Muscle layer of colon (tissue), 2 donors: Measurements from ENCODE around the gene GALNT9.
"Not testable (repeated sequence)": the region's sequence is repeated elsewhere in the genome, so short reads cannot be mapped to it uniquely, and the experiment has no call there.

Experiments
- H3K27ac ChIP-seq: one replicate; pipeline ENCODE4 v1.7.0; 2013; ENCODE audit warnings: low read depth, mild to moderate bottlenecking, low read length, moderate library complexity
- H3K27me3 ChIP-seq, 2 donors: one replicate each; pipeline ENCODE4 v1.7.0; 2013; ENCODE audit warnings: low read length in 2 of 2, mild to moderate bottlenecking in 2 of 2; ENCODE audit not compliant: insufficient read depth in 2 of 2, control insufficient read depth in 1 of 2
- H3K36me3 ChIP-seq: one replicate; pipeline ENCODE4 v1.7.0; 2013; ENCODE audit warnings: mild to moderate bottlenecking, low read length; ENCODE audit not compliant: insufficient read depth
- H3K4me1 ChIP-seq: one replicate; pipeline ENCODE4 v1.7.0; 2013; ENCODE audit warnings: mild to moderate bottlenecking, low read length; ENCODE audit not compliant: insufficient read depth
- H3K4me3 ChIP-seq, 2 donors: one replicate each; pipeline ENCODE4 v1.7.0; 2013; ENCODE audit warnings: low read length in 2 of 2, low read depth in 1 of 2, mild to moderate bottlenecking in 1 of 2, moderate library complexity in 1 of 2
- H3K9ac ChIP-seq: one replicate; pipeline ENCODE4 v1.7.0; 2013; ENCODE audit warnings: low read length
- H3K9me3 ChIP-seq: one replicate; pipeline ENCODE4 v1.7.0; 2013; ENCODE audit warnings: mild to moderate bottlenecking, low read length
- donor health status: abdominal sarcoma.
- donor health status: Adenocarcinoma of cecum.

The GALNT9 gene

GRCh38 chr12:132219761-132220160, 109.6 kb downstream of the GALNT9 start:
- H3K9me3 ChIP-seq, H3K4me1 ChIP-seq, H3K27ac ChIP-seq, H3K36me3 ChIP-seq, H3K9ac ChIP-seq, H3K4me3 ChIP-seq, H3K27me3 ChIP-seq: not testable (repeated sequence)

GRCh38 chr12:132219323-132219722, 110.1 kb downstream of the GALNT9 start:
- Histone ChIP-seq H3K9ac (no peak overlapping the region), H3K36me3 (no peaks in the 10 kb centered on the region), H3K27ac (no peak overlapping the region), H3K9me3 (no peaks in the 10 kb centered on the region), H3K4me1 (no peaks in the 10 kb centered on the region), H3K27me3 (peaks cover 0 to 6% of the 10 kb centered on the region in 2 donors), H3K4me3 (no peak overlapping the region)

DNA sequence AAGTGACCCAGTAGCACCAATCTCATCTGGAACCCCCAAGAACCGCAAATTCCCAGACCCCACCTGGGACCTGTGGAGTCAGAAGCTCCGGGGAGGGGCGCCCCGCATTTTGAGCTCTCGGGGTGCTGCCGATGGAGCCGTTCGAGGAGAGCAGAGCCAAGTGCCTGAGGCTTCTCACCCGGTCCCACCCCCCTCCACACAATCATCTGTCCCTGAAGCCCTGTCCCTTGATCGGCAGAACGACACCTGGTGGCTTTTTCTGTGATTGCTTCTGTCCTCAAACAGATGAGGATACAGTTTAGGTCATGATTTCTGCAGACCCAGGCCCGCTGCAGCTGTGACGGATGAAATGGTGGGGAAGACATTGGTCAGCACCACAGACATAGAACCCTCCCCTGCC, 110.5 kb downstream of the GALNT9 start:
- Histone ChIP-seq H3K4me1 (no peaks in the 10 kb centered on the region), H3K9ac (no peak overlapping the region), H3K9me3 (no peaks in the 10 kb centered on the region), H3K27ac (no peak overlapping the region), H3K27me3 (peaks cover 0 to 6% of the 10 kb centered on the region in 2 donors), H3K36me3 (no peaks in the 10 kb centered on the region), H3K4me3 (no peak overlapping the region)

GRCh38 chr12:132218527-132218875, 110.9 kb downstream of the GALNT9 start:
- H3K4me1 ChIP-seq: no peaks in the 10 kb centered on the region
- H3K36me3 ChIP-seq: no peaks in the 10 kb centered on the region
- no peak overlapping the region for H3K9ac ChIP-seq
- H3K9me3 ChIP-seq: no peaks in the 10 kb centered on the region
- no peak overlapping the region for H3K4me3 ChIP-seq
- no peak overlapping the region for H3K27ac ChIP-seq
- peaks cover 0 to 6% of the 10 kb centered on the region in 2 donors for H3K27me3 ChIP-seq

DNA sequence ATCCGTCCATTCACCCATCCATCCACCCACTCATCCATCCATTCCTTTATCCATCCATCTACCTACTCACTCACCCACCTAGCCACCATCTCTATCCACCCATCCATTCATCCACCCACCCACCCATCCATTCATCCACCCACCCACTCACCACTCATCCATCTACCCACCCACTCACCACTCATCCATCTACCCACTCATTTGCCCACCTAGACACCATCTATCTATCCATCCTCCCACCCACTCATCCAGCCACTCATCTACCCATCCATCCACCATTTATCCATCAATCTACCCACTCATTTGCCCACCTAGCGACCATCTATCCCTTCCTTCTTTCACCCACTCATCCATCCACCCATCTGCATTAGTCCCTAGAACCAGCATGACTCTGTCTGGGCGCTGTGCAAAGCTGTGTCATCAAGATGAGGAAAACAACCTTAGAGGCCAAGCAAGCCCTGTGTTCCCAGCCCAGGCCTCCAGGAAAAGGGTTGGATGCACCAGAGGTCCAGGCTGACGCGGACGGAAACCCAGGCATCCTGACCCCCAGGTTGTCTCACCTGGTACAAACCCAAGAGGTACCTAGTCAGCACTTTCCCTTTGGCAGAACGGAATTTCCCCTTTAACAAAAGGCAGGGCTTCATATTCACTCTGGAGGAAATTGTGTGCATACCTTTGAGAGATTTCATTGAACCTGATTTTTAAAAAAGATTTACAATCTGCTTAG, 111.4 kb downstream of the GALNT9 start:
- Histone ChIP-seq H3K27me3 (peaks cover 0 to 6% of the 10 kb centered on the region in 2 donors), H3K4me3 (no peak overlapping the region)

GRCh38 chr12:132217371-132217770, 112.0 kb downstream of the GALNT9 start:
- no peak overlapping the region for H3K9ac ChIP-seq
- H3K9me3 ChIP-seq: no peaks in the 10 kb centered on the region
- no peaks in the 10 kb centered on the region for H3K36me3 ChIP-seq
- H3K27me3 ChIP-seq: peaks cover 0 to 6% of the 10 kb centered on the region in 2 donors
- H3K4me1 ChIP-seq: no peaks in the 10 kb centered on the region
- H3K27ac ChIP-seq: no peak overlapping the region
- no peak overlapping the region for H3K4me3 ChIP-seq

More for the DNA sequence above, 111.4 kb downstream of the GALNT9 start:
- Histone ChIP-seq H3K9me3 (no peaks in the 10 kb centered on the region), H3K27ac (no peak overlapping the region), H3K9ac (no peak overlapping the region), H3K36me3 (no peaks in the 10 kb centered on the region), H3K4me1 (no peaks in the 10 kb centered on the region)

- Histone ChIP-seq H3K9me3 (no peaks in the 10 kb centered on the region), H3K27ac (no peak overlapping the region), H3K4me1 (no peaks in the 10 kb centered on the region), H3K4me3 (no peak overlapping the region), H3K9ac (no peak overlapping the region), H3K36me3 (no peaks in the 10 kb centered on the region), H3K27me3 (peaks cover 0 to 6% of the 10 kb centered on the region in 2 donors)
These were observed 112.9 kb downstream of the GALNT9 start for GRCh38 chr12:132216354-132216987.

DNA sequence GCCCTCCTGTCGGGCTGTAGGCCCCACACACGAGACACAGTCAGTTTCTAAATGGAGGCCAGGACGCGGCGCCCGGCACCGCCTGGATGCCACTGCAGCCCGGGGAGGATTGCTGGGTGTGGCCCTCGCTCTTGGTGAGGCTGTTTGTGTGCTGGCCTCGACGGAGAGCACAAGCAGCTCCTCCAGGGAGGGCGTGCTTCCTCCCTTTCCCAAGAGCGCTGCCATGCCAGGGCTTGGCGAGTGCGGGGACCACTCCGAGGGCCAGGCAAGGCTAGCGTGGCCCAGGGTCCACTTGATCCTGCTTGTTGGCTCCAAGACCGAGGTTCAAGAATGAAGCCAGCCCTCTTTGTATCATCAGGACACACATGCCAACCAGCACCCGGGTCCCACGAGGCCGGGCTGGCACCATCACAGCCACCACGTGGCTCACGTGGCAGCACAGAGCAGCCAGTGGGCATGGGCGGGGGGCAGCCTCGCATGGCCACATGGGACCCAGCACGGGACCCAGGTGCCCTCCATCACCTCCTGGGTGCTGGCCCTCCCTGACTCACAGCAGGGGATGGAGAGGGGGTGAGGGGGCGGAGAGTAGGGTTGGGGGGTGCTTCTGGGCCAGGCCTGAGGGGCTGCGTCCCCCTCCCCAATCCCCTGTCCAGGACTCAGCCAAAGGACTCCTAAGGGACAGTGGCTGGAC, 113.9 kb downstream of the GALNT9 start:
- H3K4me1 ChIP-seq: no peaks in the 10 kb centered on the region
- H3K9me3 ChIP-seq: no peaks in the 10 kb centered on the region
- H3K9ac ChIP-seq: no peak overlapping the region
- H3K4me3 ChIP-seq: no peak overlapping the region
- H3K27me3 ChIP-seq: peaks cover 0 to 6% of the 10 kb centered on the region in 2 donors
- no peak overlapping the region for H3K27ac ChIP-seq
- no peaks in the 10 kb centered on the region for H3K36me3 ChIP-seq

DNA sequence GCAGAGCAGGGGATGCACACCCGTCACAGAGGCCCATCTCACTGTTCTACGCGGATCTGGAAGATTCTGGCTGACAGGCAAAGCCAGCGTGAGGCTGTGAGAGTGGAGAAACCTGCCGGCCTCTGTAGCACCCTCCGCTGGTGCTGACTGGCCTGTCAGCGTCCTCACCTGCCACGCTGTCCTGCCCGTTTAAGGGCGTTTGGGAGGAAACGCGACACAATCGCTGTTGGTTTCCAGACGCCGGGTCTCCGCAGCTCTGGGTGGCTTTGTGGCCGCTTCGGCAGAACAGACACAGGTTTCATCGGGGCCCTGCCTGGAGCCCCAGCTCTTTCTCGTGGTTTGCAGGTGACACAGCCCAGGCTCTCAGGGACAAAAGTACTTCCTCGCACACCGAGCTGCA, 114.5 kb downstream of the GALNT9 start:
- no peaks in the 10 kb centered on the region for H3K36me3 ChIP-seq
- peaks cover 0 to 3% of the 10 kb centered on the region in 2 donors for H3K27me3 ChIP-seq
- H3K9ac ChIP-seq: no peak overlapping the region
- no peak overlapping the region for H3K27ac ChIP-seq
- H3K4me1 ChIP-seq: no peaks in the 10 kb centered on the region
- no peaks in the 10 kb centered on the region for H3K9me3 ChIP-seq
- no peak overlapping the region for H3K4me3 ChIP-seq

DNA sequence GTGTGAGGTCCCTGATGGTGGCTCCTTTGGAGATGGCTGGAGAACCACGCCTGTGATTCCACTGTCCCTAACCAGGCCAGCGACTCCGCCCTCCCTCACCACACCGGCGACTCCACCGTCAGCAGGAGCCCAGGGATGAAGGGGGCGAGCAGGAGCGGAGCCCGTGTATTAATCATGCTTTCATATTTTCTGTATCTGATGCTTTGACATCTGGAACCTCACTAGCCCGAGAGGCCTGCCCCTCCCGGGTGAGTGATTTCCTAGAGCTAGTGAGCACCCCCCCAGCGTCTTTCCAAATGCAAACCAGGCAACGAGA, 115.3 kb downstream of the GALNT9 start:
- H3K9ac ChIP-seq: no peak overlapping the region
- no peak overlapping the region for H3K4me3 ChIP-seq
- H3K9me3 ChIP-seq: no peaks in the 10 kb centered on the region
- H3K4me1 ChIP-seq: no peaks in the 10 kb centered on the region
- H3K27me3 ChIP-seq: no peaks in the 10 kb centered on the region
- no peaks in the 10 kb centered on the region for H3K36me3 ChIP-seq
- H3K27ac ChIP-seq: no peak overlapping the region

DNA sequence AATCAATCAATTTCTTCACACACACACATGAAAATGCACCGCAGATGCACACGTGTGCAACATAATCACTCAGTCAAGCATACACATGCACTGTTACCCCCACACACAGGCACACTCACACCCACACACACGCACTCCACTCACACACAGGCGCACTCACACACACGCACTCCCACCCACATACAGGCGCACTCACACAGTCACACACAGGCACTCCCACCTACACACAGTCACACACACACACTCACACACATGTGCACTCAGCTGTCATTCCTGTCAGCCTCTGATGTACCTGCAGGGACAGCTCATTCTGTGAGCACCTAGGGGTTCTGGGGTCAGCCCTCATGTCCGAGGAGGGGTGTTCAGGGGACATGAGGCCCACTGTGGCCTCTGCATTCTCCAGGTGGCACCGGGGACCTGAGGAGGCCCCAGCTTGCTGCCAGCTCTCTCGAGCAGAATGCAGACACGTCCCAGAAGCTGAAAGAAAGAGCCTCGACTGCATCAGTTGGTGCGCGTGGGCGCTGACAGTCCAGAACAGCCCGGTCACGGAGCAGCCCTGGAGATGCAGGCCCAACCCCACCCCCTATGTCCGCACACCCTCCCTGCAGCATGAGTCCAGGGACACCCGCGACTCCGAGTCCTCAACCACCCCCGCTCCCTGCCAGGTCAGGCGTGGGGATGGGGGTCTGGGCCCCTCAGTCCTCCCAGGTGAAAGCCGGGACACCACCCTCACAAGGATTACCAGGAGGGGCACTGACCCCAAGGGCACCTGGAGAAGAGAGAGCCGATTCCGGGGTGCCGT, 115.8 kb downstream of the GALNT9 start:
- H3K4me1 ChIP-seq: no peaks in the 10 kb centered on the region
- no peaks in the 10 kb centered on the region for H3K36me3 ChIP-seq
- peaks cover 2% of the 10 kb centered on the region for H3K9me3 ChIP-seq
- no peak overlapping the region for H3K27ac ChIP-seq
- H3K4me3 ChIP-seq: no peak overlapping the region
- no peak overlapping the region for H3K9ac ChIP-seq
- H3K27me3 ChIP-seq: no peaks in the 10 kb centered on the region
